Adrenal gland (tissue), 5 donors: ENCODE data around the gene GEMIN4.
"Not testable (repeated sequence)": the region's sequence is repeated elsewhere in the genome, so short reads cannot be mapped to it uniquely, and the experiment has no call there.

Source experiments
- CTCF ChIP-seq, 6 experiments: fragments of 450-650 bp in 4 of 6; fragments of 200-600 bp in 2 of 6; sonication (generic) in 1 of 6; IDR thresholded peaks; 1 replicate in 5 of 6; 2 replicates in 1 of 6; pipeline versions ENCODE4 v1.5.1 to v1.8.0; 2016 to 2021; ENCODE audit warnings: antibody characterized with exemption in 6 of 6, mild to moderate bottlenecking in 2 of 6, moderate library complexity in 1 of 6
- POLR2A ChIP-seq, 2 donors: fragments of 450-650 bp; IDR thresholded peaks; one replicate each; pipeline ENCODE4 v1.6.1; 2017; ENCODE audit warnings: antibody characterized with exemption in 2 of 2, mild to moderate bottlenecking in 2 of 2, moderate library complexity in 1 of 2
- donor health status: DM: no; HTN: no; CAD: no.

GRCh38 chr17:749359-749758, 2.7 kb downstream of the GEMIN4 start:
- TF ChIP-seq POLR2A, CTCF (IDR thresholded peaks at IDR 0.05): not testable (repeated sequence)
